ENCODE measurements around the gene OXER1. TPM values are rescaled to one million over a fixed set of nuclear protein-coding genes. Genes with fewer than 3 reads are reported as not detected.

Gene OXER1, protein sequence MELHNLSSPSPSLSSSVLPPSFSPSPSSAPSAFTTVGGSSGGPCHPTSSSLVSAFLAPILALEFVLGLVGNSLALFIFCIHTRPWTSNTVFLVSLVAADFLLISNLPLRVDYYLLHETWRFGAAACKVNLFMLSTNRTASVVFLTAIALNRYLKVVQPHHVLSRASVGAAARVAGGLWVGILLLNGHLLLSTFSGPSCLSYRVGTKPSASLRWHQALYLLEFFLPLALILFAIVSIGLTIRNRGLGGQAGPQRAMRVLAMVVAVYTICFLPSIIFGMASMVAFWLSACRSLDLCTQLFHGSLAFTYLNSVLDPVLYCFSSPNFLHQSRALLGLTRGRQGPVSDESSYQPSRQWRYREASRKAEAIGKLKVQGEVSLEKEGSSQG
- total RNA-seq: under 1 TPM; 0.37 to 0.53 TPM
- long read RNA-seq: 0 reads

GRCh38 chr2:42764096-42764495, at the start of gene OXER1:
TSS of gene OXER1 (minus strand) at chr2:42764135. CDS start at chr2:42764062, 73 bp downstream.
- intact Hi-C loops (cut with DNase I): no loop called here
- DNase-seq (no peak), ATAC-seq (no peak)

- intact Hi-C loops (cut with DNase I): no loop called here
- DNase-seq (no peak), ATAC-seq (no peak)
Observed at GRCh38 chr2:42812899-42813479, 49.1 kb upstream of the OXER1 start.

DNA sequence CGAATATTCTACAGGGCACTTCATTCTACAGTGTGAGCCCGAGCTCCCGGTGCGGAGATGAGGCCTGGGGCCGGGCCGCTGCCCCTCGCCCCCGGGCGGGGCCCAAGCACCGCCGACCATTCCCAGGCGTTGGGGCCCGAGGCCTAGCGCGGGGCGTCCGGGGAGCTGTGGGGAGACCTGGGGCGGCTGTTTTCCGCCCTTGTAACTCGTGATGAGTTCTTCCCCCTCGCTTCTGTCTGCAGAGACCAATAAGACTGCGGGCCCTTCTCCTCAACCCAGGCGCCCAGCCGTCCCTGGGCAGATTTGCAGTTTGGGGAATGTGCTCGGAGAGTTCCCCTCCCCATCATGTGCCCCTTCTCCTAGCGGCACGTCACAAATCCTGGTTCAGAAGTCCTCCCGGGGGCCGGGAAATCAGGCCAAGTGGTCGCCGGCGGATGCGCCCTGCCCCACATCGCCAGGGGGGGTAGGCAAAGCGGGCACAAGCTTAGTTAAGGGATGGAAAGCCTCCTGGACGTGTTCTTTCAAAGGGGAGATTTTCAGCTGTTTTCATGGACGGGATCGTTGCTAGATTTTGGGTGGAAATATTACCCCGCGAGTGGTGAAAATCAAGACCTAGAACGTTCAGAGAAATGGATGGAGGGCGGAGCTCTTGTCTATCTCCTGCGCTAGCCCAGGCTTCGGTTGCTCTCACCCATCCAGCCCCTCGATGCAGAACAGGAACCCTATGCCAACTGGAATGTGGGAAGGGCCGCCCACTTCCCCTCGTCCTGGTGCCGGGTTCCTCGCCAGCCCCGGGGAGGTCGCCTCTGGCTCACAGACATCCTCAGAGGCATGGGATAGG, 47.3 kb upstream of the OXER1 start:
- DNase-seq (peak; percentile 73), ATAC-seq (peak; percentile 19 to 32)
- intact Hi-C loops (cut with DNase I): no loop called here

DNA sequence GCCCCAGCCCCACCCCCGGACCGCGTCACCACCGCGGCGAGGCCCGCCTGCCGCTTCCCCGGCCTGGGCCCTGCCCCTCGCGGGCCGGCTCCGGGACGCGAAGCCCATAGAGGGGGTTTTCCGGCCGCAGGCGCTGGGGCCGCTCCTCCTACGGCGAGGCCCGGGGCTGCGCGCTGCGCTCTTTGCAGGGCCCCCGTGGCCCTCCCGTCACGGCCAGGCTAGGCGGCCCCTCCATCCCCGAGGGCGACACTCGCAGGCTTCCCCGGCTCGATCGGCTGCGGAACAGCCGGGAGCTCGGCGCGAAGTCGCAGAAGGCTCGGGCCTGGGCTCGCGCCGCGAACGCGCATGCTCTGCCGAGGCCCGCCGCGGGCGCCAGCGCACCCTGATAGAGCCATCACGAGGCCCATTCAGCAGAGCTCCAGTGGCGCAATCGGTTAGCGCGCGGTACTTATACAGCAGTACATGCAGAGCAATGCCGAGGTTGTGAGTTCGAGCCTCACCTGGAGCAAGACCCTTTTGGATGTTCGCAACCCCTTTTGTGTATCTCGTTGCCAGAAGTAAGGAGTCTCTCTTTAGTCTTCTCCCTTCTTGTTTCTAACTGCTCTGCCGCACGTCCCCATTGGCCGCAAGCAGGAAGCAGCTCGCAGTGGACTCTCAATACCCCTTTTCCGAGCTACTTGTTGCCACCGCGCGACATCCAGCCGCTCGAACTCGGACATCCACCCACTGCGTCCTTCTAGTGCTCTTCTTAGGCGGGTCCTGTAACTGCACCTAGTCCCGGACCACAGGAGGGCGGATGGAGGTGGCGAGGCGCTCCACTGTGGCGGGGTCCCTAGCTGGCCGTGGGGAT, 46.4 kb upstream of the OXER1 start:
- DNase-seq: peak; percentile 95
- intact Hi-C loops (cut with DNase I): no loop called here
- peak; percentile 92 to 93 for ATAC-seq

DNA sequence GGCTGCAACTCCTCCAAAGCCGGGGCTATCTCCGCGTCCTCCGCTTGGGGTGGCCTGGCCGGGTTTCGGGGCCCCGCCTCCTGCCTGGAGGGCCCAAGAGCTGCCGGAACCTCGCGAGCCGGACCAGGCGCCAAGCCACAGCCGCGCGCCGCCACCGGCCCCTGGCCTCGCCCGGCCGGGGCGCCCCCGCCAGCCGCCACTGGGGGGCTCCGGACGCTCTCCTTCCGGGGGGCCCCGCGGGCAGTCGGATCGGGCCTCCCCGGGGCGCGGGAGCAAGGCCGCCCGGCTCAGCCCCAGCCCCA, 45.8 kb upstream of the OXER1 start:
- peak; percentile 61 to 75 for ATAC-seq
- intact Hi-C loops (cut with DNase I): no loop called here
- DNase-seq: peak; percentile 90

GRCh38 chr2:42809131-42809818, 45.3 kb upstream of the OXER1 start:
- intact Hi-C loops (cut with DNase I): no loop called here
- ATAC-seq (no peak), DNase-seq (no peak)

DNA sequence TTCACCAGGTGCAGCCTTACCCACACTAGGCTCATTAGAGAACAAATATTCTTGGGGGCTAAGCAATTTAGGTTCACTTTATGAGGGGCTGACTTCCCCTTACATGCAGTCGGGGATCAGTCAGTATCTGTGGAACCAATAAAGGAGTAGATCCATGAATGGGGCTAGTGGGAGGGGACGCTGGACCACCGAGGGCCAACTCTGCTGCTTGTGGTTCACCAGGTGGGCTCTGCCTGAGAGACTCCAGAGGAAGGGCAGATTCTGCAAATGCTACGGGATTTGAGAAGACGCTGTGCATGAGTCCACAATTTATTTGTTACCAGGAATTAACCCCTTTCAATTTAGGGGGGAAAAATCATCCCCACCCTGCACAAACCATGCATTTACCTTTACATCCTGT, 44.4 kb upstream of the OXER1 start:
- ATAC-seq (no peak), DNase-seq (no peak)
- intact Hi-C loops (cut with DNase I): no loop called here

GRCh38 chr2:42806786-42807185, 42.9 kb upstream of the OXER1 start:
- DNase-seq (no peak), ATAC-seq (no peak)
- intact Hi-C loops (cut with DNase I): no loop called here

DNA sequence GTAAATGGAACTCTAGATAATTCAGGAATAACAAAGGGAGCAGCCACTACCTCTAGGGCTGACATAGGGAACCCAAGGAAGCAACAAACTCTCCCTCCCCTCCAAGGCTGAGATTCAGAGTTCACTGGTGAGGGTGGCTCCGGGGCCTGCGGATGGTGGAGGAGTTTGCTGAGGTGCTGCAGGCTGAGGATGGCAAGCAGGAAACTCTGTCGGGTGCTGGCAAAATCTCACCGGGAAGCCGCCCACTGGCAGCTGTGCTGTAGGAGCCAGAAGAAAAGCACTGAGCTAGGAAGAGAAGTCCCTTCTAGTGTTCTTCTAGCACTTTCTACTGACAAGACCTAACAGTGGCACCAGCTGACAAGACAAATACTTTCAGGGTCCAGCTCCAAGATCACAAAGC, 41.0 kb upstream of the OXER1 start:
- ATAC-seq (no peak), DNase-seq (no peak)
- intact Hi-C loops (cut with DNase I): no loop called here

GRCh38 chr2:42804338-42804737, 40.4 kb upstream of the OXER1 start:
- DNase-seq: no peak
- no peak for ATAC-seq
- intact Hi-C loops (cut with DNase I): no loop called here

- DNase-seq (no peak), ATAC-seq (no peak)
- intact Hi-C loops (cut with DNase I): no loop called here
Observed at GRCh38 chr2:42802150-42802549, 38.2 kb upstream of the OXER1 start.

DNA sequence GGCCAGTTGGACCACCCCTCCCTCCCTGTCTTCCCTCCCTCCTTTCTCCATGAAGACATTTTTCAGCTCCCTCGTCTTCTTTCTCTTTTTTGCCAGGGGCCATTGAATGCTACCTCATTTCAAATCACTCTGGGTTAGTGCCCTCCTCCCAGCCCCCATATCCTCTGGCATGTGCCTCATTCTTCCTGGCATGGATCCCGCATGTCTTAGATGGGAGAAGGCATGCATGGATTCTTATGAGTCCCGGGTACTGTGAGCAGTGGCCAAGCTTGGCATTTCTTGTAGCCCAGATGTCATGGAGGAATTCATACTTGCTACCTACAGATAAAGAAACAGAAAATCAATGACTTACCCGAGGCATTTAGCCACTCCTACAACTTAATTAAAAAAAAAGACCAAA, 37.4 kb upstream of the OXER1 start:
- ATAC-seq (peak in 1 of 2 donors; percentile 32), DNase-seq (no peak)
- intact Hi-C loops (cut with DNase I): no loop called here

- ATAC-seq: peak; percentile 35 to 72
- intact Hi-C loops (cut with DNase I): no loop called here
- no peak for DNase-seq
Observed at GRCh38 chr2:42800981-42801380, 37.0 kb upstream of the OXER1 start.

DNA sequence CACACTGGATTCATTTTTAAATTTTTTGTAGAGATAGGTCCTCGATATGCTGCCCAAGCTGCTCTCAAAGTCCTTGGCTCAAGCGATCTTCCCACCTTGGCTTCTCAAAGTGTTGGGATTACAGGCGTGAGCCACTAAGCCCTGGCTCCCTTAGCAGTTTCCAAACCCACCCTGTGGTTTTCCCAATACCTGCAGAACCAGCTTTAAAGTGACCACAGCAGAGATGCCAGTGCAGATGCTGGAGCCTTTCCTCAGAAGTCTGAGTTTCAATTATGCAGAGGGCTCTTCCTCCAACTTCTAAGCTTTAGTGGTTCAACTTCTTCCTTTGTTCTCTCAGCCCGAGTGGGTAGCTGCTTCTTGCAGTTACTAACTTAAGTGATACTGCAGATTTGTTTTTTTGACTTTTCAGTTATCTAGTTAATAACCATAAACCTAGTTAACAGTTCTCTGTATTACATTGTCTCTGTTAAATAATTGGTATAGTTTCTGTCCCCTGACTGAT, 36.6 kb upstream of the OXER1 start:
- no peak for DNase-seq
- ATAC-seq: no peak
- intact Hi-C loops (cut with DNase I): no loop called here

DNA sequence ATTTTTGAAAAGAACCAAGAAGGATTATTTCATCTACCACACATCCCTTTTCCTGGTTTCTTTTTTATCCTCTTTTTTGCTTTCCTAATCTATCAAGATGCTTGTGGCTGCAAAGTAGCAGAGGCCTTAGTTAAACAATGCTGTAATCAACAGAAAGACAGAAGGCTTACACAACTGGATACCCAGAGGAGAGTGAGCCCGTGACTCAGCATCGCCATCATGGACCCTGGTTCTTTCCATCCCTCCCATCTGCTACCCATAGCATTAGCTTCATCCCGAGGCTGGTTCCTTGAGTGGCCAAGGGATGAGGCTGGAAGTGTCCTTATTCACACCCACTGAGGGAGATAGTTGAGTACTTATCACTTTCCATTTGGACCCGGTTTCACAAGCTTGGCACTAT, 35.9 kb upstream of the OXER1 start:
- ATAC-seq (no peak), DNase-seq (no peak)
- intact Hi-C loops (cut with DNase I): no loop called here

GRCh38 chr2:42797281-42797680, 33.3 kb upstream of the OXER1 start:
- no peak for ATAC-seq
- intact Hi-C loops (cut with DNase I): no loop called here
- no peak for DNase-seq

- ATAC-seq: no peak
- intact Hi-C loops (cut with DNase I): no loop called here
- no peak for DNase-seq
Observed at GRCh38 chr2:42796427-42797248, 32.7 kb upstream of the OXER1 start.

GRCh38 chr2:42795841-42796301, 31.9 kb upstream of the OXER1 start:
- intact Hi-C loops (cut with DNase I): no loop called here
- no peak for DNase-seq
- peak in 1 of 2 donors; percentile 32 for ATAC-seq
